Esophagus muscularis mucosa (tissue), 4 donors: ENCODE data around the gene KRT71.

ENCODE experiments used
- CTCF ChIP-seq, 3 experiments: fragments of 200-600 bp in 2 of 3; fragments of 450-650 bp in 1 of 3; sonication (generic) in 2 of 3; IDR thresholded peaks; one replicate each; pipeline ENCODE4 v1.5.1; 2017 to 2019; ENCODE audit warnings: antibody characterized with exemption in 3 of 3, mild to moderate bottlenecking in 2 of 3, moderate library complexity in 1 of 3
- EP300 ChIP-seq: sonication (generic); formaldehyde crosslinking; IDR thresholded peaks from one replicate; pipeline ENCODE4 v1.6.1; 2017; ENCODE audit warnings: antibody characterized with exemption
- POLR2A ChIP-seq: fragments of 450-650 bp; IDR thresholded peaks from one replicate; pipeline ENCODE4 v1.6.1; 2017; ENCODE audit warnings: antibody characterized with exemption, moderate library complexity, mild to moderate bottlenecking, low read depth
- POLR2AphosphoS5 ChIP-seq, 2 donors: sonication (generic); formaldehyde crosslinking; IDR thresholded peaks; one replicate each; pipeline ENCODE4 v1.6.1; 2017; ENCODE audit warnings: antibody characterized with exemption in 2 of 2

DNA sequence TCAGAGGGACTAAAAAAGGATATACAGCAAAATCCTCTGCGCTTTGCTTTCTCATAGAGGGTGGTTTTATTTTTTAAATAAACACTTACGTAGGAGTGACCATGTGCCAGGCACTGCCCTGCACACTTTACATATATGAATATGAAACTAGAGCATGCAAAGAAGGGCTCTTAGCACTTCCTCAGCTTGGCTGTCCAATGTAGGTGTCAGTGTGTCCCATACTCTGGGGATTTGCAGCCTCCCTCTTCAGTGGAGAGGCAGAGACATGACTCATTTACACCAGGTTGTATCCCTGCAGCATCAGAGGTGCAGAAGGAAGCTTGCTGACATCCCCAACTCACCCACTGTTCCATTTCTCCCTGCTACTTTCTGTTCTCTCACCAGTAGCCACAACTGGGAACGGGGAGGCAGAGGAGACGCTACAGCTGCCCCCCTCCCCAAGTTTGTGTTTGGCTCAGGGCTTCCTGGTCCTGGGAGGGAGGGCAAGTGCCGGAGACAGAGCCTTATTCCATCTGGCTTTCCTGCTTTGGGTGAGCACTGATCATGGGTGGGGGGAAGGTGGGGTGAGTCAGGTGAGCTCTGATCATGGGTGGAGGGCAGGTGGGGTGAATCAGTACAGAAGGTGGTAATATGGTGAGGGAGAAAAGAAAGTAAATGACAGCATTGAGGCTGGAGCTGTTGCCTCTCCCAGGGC is 27.9 kb downstream of the KRT71 start:
- no peak for TF ChIP-seq CTCF (IDR thresholded peaks at IDR 0.05)
- TF ChIP-seq POLR2AphosphoS5 (IDR thresholded peaks at IDR 0.05): no peak
- no peak for TF ChIP-seq POLR2A
- no peak for TF ChIP-seq EP300
